GM23248 (cell line): ENCODE data around the gene CFAP20DC.

Source experiments
- EZH2 ChIP-seq: fragments of 200-600 bp; sonication (generic); IDR thresholded peaks from 2 replicates; pipeline ENCODE4 v1.6.1; 2018; ENCODE audit warnings: antibody characterized with exemption, mild to moderate bottlenecking; ENCODE audit not compliant: insufficient read depth, poor library complexity, severe bottlenecking
- EZH2phosphoT487 ChIP-seq: fragments of 200-600 bp; sonication (generic); IDR thresholded peaks from 2 replicates; pipeline ENCODE4 v1.6.1; 2018; ENCODE audit warnings: antibody characterized with exemption, moderate library complexity, mild to moderate bottlenecking, low read depth; ENCODE audit not compliant: insufficient read depth

GRCh38 chr3:58743296-58743695, 306.5 kb downstream of the CFAP20DC start:
- TF ChIP-seq EZH2 = no peak
- no peak for TF ChIP-seq EZH2phosphoT487
